Skeletal muscle cell (primary cell): ENCODE measurements around the gene TTLL13.

Experiments
- DNase-seq: peaks from one replicate; pipeline ENCODE4 v3.0.0-alpha.2; 2010; ENCODE audit warnings: low read depth
- H3K4me3 ChIP-seq: 2 replicates; pipeline ENCODE4 v1.5.1; 2011; ENCODE audit warnings: low read depth, mild to moderate bottlenecking, control low read depth, low read length, moderate library complexity

The TTLL13 gene

GRCh38 chr15:90249203-90249863 lies at the start of gene TTLL13:
Gene TTLL13 (plus strand): TSS chr15:90249556. CDS start chr15:90250631, 1,075 bp downstream.
- peak; percentile 29 for DNase-seq

GRCh38 chr15:90200534-90201129 lies 48.7 kb upstream of the TTLL13 start:
- peak overlapping the region; percentile 87 for H3K4me3 ChIP-seq
- no peak for DNase-seq

More at GRCh38 chr15:90249203-90249863, at the start of gene TTLL13:
- H3K4me3 ChIP-seq = peak within 1 kb of the TSS; percentile 70

- no peak for DNase-seq
- H3K4me3 ChIP-seq = peak within 1 kb of the TSS; percentile 87
These were observed 48.0 kb upstream of the TTLL13 start, which contains the start of gene SEMA4B for GRCh38 chr15:90201130-90201943. Gene SEMA4B (plus strand): TSS chr15:90201330. CDS start chr15:90201579, 249 bp downstream.

GRCh38 chr15:90201944-90202375 lies 47.4 kb upstream of the TTLL13 start:
- no peak for DNase-seq
- H3K4me3 ChIP-seq = peak overlapping the region; percentile 87

GRCh38 chr15:90202929-90203328 lies 46.4 kb upstream of the TTLL13 start:
- H3K4me3 ChIP-seq = no peak overlapping the region
- DNase-seq = no peak

GRCh38 chr15:90203473-90203872 lies 45.9 kb upstream of the TTLL13 start:
- no peak for DNase-seq
- no peak overlapping the region for H3K4me3 ChIP-seq

- no peak overlapping the region for H3K4me3 ChIP-seq
- DNase-seq = no peak
These were observed 45.4 kb upstream of the TTLL13 start for GRCh38 chr15:90203922-90204321.

- no peak for DNase-seq
- no peak overlapping the region for H3K4me3 ChIP-seq
These were observed 44.1 kb upstream of the TTLL13 start for GRCh38 chr15:90205050-90205848.

- H3K4me3 ChIP-seq = no peak overlapping the region
- no peak for DNase-seq
These were observed 43.5 kb upstream of the TTLL13 start for GRCh38 chr15:90205886-90206285.

- no peak for DNase-seq
- no peak overlapping the region for H3K4me3 ChIP-seq
These were observed 42.1 kb upstream of the TTLL13 start for GRCh38 chr15:90207252-90207651.

GRCh38 chr15:90208356-90208755 lies 41.0 kb upstream of the TTLL13 start:
- H3K4me3 ChIP-seq = no peak overlapping the region
- DNase-seq = no peak

- no peak for DNase-seq
- no peak overlapping the region for H3K4me3 ChIP-seq
These were observed 39.8 kb upstream of the TTLL13 start for GRCh38 chr15:90209591-90209990.

GRCh38 chr15:90210593-90210992 lies 38.8 kb upstream of the TTLL13 start:
- no peak overlapping the region for H3K4me3 ChIP-seq
- no peak for DNase-seq

GRCh38 chr15:90211009-90211408 lies 38.3 kb upstream of the TTLL13 start:
- no peak for DNase-seq
- no peak overlapping the region for H3K4me3 ChIP-seq

- no peak for DNase-seq
- H3K4me3 ChIP-seq = no peak overlapping the region
These were observed 37.8 kb upstream of the TTLL13 start for GRCh38 chr15:90211440-90212143.

GRCh38 chr15:90212221-90213098 lies 36.9 kb upstream of the TTLL13 start:
- H3K4me3 ChIP-seq = no peak overlapping the region
- no peak for DNase-seq

- H3K4me3 ChIP-seq = no peak overlapping the region
- DNase-seq = no peak
These were observed 36.1 kb upstream of the TTLL13 start for GRCh38 chr15:90213122-90213817.
